T47D (cell line): ENCODE results near the gene HOXD3.

Source experiments
- DNase-seq, 2 experiments: peaks; one replicate each; pipeline versions ENCODE4 v3.0.0 to v3.0.0-alpha.2; 2011 to 2012; ENCODE audit warnings: low read depth in 1 of 2, low spot score in 1 of 2
- JUND ChIP-seq: IDR thresholded peaks from 2 replicates; pipeline ENCODE4 v1.6.1; 2012; ENCODE audit warnings: low read depth
- in situ Hi-C: cut with HindIII; loops from 2 replicates; pipeline ENCODE4 v1.10.0; 2016; ENCODE audit warnings: low sequenced_read_pairs, low pct_unique_long_range_greater_than_20kb

HOXD3 gene

GRCh38 chr2:176131848-176132158, 25.3 kb upstream of the HOXD3 start:
- in situ Hi-C loops, result no loop called here
- DNase-seq, result no peak
- TF ChIP-seq JUND, result no peak

- in situ Hi-C loops, result no loop called here
- no peak for TF ChIP-seq JUND
- DNase-seq, result no peak
Measured at GRCh38 chr2:176132205-176133171, 24.6 kb upstream of the HOXD3 start.

- no peak for TF ChIP-seq JUND
- in situ Hi-C loops, result no loop called here
- no peak for DNase-seq
Measured at GRCh38 chr2:176133389-176133788, 23.7 kb upstream of the HOXD3 start.

- DNase-seq, result no peak
- no peak for TF ChIP-seq JUND
- in situ Hi-C loops, result no loop called here
Measured at GRCh38 chr2:176134035-176134434, 23.1 kb upstream of the HOXD3 start.

- DNase-seq, result peak in 1 of 2 experiments; percentile 20
- in situ Hi-C loops, result no loop called here
- no peak for TF ChIP-seq JUND
Measured at GRCh38 chr2:176135035-176135440, 22.1 kb upstream of the HOXD3 start.

- no peak for TF ChIP-seq JUND
- DNase-seq, result no peak
- in situ Hi-C loops, result no loop called here
Measured at GRCh38 chr2:176136374-176137251, 20.5 kb upstream of the HOXD3 start.

- DNase-seq, result no peak
- TF ChIP-seq JUND, result no peak
- in situ Hi-C loops, result no loop called here
Measured at GRCh38 chr2:176137252-176137580, 19.9 kb upstream of the HOXD3 start.

- no peak for TF ChIP-seq JUND
- DNase-seq, result no peak
- in situ Hi-C loops, result no loop called here
Measured at GRCh38 chr2:176137906-176138305, 19.2 kb upstream of the HOXD3 start.

GRCh38 chr2:176138526-176138922, 18.6 kb upstream of the HOXD3 start:
- in situ Hi-C loops, result no loop called here
- no peak for DNase-seq
- no peak for TF ChIP-seq JUND

GRCh38 chr2:176138923-176139660, 18.0 kb upstream of the HOXD3 start:
- TF ChIP-seq JUND, result no peak
- no peak for DNase-seq
- in situ Hi-C loops, result no loop called here

GRCh38 chr2:176139661-176140512, 17.2 kb upstream of the HOXD3 start:
- in situ Hi-C loops, result no loop called here

More at GRCh38 chr2:176139661-176140512, 17.2 kb upstream of the HOXD3 start:
- no peak for TF ChIP-seq JUND
- DNase-seq, result no peak
